ENCODE measurements around the gene MZT2B.
"Not testable (repeated sequence)": the region's sequence is repeated elsewhere in the genome, so short reads cannot be mapped to it uniquely, and the experiment has no call there.

GRCh38 chr2:130180404-130181324 lies 1.4 kb upstream of the MZT2B start:
- not testable (repeated sequence) for TF ChIP-seq POLR2A, CTCF (IDR thresholded peaks at IDR 0.05)

Measured in heart left ventricle (tissue), 13 donors.